ACHN (cell line): ENCODE measurements around the gene EXOC3.
"Not testable (repeated sequence)": the region's sequence is repeated elsewhere in the genome, so short reads cannot be mapped to it uniquely, and the experiment has no call there.

Experiments
- DNase-seq: peaks from one replicate; pipeline ENCODE4 v3.0.0-alpha.2; 2015
- in situ Hi-C: cut with HindIII; loops from 2 replicates; pipeline ENCODE4 v1.10.0; 2017; ENCODE audit warnings: low sequenced_read_pairs, low pct_ligation_motif_present, low pct_unique_long_range_greater_than_20kb

The EXOC3 gene

GRCh38 chr5:504326-505154, 61.6 kb downstream of the EXOC3 start:
- in situ Hi-C loops = no loop called here
- no peak for DNase-seq

- in situ Hi-C loops = no loop called here
These were observed 63.1 kb downstream of the EXOC3 start for GRCh38 chr5:505951-506525.

GRCh38 chr5:507986-508575, 65.1 kb downstream of the EXOC3 start:
- DNase-seq, in situ Hi-C loops: not testable (repeated sequence)

More at GRCh38 chr5:505951-506525, 63.1 kb downstream of the EXOC3 start:
- no peak for DNase-seq

GRCh38 chr5:509611-510185, 66.7 kb downstream of the EXOC3 start:
- in situ Hi-C loops = no loop called here
- DNase-seq = no peak

GRCh38 chr5:510521-510920, 67.5 kb downstream of the EXOC3 start:
- in situ Hi-C loops = no loop called here

GRCh38 chr5:511476-511875, 68.5 kb downstream of the EXOC3 start:
- in situ Hi-C loops = no loop called here
- no peak for DNase-seq

More at GRCh38 chr5:510521-510920, 67.5 kb downstream of the EXOC3 start:
- no peak for DNase-seq

GRCh38 chr5:513216-514100, 70.5 kb downstream of the EXOC3 start:
- DNase-seq = no peak
- in situ Hi-C loops = no loop called here

- in situ Hi-C loops = no loop called here
- no peak for DNase-seq
These were observed 71.1 kb downstream of the EXOC3 start for GRCh38 chr5:514101-514485.

GRCh38 chr5:514673-515072, 71.7 kb downstream of the EXOC3 start:
- in situ Hi-C loops = no loop called here
- no peak for DNase-seq

GRCh38 chr5:515273-515836, 72.4 kb downstream of the EXOC3 start:
- in situ Hi-C loops = no loop called here
- no peak for DNase-seq

GRCh38 chr5:516338-516925, 73.5 kb downstream of the EXOC3 start:
- in situ Hi-C loops = no loop called here
- DNase-seq = no peak
